ENCODE measurements around the gene COG3.
A peak's percentile ranks its signal among the peaks of the same experiment; 100 is the strongest.
"Not testable (repeated sequence)": the region's sequence is repeated elsewhere in the genome, so short reads cannot be mapped to it uniquely, and the experiment has no call there.

COG3 gene, protein sequence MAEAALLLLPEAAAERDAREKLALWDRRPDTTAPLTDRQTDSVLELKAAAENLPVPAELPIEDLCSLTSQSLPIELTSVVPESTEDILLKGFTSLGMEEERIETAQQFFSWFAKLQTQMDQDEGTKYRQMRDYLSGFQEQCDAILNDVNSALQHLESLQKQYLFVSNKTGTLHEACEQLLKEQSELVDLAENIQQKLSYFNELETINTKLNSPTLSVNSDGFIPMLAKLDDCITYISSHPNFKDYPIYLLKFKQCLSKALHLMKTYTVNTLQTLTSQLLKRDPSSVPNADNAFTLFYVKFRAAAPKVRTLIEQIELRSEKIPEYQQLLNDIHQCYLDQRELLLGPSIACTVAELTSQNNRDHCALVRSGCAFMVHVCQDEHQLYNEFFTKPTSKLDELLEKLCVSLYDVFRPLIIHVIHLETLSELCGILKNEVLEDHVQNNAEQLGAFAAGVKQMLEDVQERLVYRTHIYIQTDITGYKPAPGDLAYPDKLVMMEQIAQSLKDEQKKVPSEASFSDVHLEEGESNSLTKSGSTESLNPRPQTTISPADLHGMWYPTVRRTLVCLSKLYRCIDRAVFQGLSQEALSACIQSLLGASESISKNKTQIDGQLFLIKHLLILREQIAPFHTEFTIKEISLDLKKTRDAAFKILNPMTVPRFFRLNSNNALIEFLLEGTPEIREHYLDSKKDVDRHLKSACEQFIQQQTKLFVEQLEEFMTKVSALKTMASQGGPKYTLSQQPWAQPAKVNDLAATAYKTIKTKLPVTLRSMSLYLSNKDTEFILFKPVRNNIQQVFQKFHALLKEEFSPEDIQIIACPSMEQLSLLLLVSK

DNA sequence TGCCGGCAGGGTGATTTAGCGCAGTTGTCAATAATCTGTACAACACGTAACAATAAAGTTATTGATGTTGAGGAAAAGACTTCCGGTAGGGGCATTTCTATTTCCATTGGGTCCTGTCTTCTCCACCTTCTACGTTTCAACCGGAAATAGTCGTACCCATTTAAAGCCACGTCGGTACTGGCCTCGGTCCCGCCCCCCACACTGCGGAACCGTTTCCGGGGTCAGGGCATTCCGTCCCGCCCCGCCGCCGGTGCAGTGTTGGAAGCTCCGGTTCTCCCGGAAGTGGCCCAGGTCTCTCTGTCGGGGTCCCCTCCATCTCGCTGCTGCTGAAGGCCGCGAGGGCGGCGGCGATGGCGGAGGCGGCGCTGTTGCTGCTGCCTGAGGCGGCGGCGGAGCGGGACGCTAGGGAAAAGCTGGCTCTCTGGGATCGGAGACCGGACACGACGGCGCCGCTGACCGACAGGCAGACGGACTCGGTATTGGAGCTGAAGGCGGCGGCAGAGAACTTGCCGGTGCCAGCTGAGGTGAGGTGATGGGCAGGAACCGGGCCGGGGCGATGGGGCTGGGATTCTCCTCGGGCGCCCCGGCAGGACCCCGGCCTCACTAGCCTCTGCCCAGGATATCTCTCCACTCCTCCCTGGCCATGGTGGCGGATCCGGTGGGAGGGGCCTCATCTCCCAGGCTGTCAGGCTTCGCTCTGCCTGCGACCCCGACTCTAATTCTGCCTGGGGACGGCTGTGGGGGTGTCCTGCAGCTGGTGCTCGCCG is at the start of gene COG3:
Gene COG3, plus strand, starts transcription at position 253 of the 767 bp plus-strand sequence. Its CDS starts 98 bp downstream, at position 351.
- peak; percentile 96 for DNase-seq

DNA sequence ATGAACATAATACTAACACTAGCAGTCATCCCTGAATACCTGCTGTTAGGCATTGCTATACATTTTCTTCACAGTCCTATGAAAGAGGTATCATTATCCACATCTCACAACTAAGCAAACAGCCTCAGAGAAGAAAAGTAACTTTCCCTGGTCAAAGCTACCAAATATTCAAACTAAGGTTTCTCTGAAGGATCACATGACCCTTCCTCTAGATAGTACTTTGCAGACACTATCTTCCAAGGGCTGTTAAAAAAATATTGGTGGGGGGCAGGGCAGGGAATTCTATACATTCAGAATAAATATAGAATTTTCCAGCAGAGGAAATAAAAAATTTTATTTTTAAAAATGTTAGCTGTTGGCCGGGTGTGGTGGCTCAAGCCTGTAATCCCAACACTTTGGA is 49.6 kb upstream of the COG3 start:
- DNase-seq = no peak

DNA sequence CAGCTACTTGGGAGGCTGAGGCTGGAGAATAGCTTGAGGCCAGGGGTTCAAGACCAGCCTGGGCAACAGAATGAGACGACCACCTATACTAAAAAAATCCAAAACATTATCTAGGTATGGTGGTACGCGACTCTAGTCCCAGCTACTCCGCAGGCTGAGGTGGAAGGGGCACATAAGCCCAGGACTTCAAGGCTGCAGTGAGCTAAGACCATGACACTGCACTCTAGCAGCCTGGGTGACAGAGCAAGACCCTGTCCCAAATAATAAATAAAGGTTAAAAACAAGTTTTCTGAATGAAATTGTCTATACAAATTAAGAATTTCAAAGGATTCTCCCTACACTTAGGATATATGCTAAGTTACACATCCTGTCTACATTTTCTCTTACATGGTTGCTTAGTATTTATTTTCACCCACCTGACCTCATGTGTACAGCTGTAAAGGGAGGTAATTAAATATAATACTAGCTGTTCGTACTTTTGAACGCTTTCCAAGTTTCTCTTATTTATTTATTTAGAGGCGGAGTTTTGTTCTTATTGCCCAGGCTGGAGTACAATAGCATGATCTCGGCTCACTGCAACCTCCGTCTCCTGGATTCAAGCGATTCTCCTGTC is 48.1 kb upstream of the COG3 start:
- no peak for DNase-seq

DNA sequence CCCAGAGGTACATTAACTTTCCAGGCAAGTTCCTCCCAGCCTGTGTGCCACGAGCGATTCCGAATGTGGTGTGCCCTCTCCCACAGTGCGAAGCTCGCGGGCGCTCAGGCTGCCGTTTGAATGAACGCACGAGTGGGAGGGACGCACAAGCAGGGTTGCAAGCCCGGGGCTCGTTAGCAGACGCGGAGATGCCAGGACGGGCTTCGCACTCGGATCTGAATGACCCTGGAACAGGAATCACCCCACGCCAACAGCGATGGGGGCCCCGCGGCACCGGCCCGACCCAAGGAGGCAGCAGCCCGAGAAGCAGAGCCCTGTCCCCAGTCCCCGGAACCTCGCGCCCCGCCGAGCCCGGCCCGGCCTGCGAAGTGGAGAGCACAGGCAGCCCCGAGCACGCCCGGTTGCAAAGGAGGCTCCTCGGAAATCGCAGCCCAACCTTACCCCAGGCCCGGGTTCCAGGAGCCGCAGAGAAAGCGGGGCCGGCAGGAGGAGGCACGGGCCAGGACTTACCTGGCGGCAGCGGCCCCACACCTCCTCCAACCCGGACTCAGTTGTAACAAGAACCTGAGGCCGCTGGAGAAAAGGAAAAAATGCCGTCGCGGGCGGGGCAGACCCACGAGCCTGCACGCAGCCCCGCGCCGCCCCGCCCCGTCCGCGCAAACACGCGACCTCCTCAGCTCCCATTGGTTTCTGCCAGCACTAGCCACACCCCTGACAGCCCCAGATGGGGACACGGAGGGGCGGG is 46.8 kb upstream of the COG3 start, which contains the start of gene SLC25A30:
Gene SLC25A30, minus strand, starts transcription at position 584 of the 745 bp plus-strand sequence. CDS start 6,948 bp downstream, outside the sequence.
- peak; percentile 94 for DNase-seq

DNA sequence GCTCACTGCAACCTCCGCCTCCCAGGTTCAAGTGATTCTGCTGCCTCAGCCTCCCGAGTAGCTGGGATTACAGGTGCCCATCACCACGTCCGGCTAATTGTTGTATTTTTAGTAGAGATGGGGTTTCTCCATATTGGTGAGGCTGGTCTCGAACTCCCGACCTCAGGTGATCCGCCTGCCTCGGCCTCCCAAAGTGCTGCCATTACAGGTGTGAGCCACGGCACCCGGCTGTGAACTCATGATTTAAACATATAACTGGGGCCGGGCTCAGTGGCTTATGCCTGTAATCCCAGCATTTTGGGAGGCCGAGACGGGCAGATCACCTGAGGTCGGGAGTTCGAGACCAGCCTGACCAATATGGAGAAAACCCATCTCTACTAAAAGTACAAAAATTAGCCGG is 45.4 kb upstream of the COG3 start:
- not testable (repeated sequence) for DNase-seq

DNA sequence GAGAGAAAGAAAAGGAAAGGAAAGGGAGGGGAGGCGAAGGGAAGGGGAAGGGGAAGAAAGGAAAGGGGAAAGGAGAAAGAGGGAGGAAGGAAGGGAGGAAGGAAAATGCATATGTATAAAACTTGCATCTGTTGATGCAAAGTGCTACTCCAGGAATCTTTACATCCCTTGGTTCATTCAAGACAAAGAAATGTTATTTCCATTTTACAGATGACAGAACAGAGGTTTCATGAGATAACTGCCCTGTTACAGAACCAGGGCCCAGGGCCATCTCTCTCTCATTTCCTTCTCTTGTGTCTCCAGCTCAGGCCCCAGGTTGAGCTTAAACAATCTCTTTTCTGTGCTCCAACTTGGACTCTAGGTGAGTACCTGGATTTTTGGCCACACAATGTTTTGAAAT is 44.8 kb upstream of the COG3 start:
- no peak for DNase-seq

DNA sequence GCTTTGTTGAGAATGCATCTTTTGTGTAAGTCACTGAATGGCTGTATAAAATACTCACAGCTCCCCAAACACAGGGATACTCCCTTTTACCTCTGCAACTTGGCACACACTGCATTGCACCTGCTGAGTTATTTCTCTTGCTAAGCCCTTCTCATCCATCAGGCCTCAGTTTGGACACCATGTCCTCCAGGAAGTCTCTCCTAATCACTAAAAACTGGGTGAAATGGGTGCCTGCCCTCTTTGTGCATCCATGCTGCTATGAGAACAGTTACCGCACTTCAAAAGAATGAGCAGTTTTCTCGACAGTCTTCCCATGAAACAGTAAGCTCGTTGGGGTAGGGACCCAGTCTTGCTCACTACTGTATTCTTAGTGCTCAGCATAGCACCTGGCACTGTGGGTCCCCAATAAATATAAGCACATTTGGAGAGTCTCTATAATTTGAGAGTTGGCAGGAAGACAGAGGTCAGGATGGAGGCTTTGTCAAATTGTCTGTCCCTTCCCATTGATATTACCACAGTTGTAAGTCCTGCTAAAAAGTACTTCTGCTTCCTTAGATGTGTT is 41.9 kb upstream of the COG3 start:
- no peak for DNase-seq

DNA sequence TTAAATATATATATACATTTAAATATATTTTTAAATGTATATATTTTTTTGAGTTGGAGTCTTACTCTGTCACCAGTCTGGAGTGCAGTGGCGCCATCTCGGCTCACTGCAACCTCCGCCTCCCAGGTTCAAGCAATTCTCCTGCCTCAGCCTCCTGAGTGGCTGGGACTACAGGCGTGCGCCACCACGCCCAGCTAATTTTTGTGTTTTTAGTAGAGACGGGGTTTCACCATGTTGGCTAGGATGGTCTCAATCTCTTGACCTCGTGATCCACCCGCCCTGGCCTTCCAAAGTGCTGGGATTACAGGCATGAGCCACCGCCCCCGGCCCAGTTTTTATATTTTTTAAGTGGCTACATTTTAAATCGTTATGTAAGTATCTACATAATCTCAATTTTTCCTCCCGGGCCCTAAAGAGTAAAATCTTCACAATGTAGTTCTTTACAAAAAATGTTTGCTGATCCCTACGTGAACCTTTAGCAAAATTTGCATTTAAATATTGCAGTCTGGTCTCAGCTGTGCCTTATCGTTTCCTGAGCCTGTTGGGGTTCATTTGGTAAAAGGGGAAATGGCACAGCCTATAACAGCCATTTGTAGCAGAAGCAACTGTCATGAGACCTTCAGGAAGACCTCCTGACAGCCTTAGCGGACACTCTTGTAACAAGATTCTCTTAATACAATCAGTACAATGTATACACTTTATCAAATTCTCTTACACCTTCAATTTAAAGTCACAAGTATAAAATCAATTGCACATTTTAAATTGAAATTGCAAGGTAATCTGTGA is 38.5 kb upstream of the COG3 start:
- not testable (repeated sequence) for DNase-seq

DNA sequence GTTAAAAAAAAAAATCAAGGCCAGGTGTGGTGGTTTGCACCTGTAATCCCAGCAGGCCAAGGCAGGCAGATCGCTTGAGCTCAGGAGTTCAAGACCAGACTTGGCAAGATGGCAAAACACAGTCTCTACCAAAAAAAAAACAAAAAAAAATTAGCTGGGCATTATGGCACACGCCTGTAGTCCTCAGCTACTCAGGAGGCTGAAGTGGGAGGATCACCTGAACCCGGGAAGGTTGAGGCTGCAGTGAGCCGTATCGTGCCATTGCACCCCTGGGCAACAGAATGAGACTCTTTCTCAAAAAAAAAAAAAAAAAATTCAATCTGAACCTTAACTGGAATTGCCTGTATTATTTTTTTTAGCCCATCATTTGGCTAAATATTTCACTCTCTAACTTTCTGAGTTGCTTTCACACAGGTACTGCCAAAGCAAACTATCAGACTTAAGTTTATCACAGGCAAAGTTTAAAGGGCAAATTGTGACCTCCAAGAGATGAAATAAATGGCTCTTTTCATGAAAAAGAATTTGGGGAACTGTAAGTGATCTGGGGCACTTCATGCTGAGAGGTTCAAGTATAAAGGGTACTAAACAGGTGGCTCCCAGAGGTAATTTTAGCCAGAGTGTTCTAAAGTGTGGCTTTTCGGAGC is 31.9 kb upstream of the COG3 start:
- no peak for DNase-seq

DNA sequence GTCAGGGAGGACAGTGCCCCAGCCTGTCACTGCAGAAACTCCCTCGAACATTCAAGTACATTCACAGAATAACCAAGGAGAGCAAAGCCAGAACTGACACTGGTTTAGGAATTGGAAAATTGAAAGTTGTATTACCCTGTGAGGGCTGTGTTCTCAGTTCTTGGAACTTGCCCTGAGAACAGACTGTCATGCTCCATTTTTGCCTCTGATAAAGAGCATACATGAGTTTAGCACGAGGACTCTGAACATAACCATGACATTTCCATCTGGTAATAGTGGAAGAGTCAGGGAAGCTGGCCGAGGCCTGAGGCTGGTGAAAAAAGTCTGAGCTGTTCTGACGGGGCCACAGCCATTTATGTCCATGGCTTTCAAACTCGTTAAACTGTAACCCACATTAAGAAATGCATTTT is 31.4 kb upstream of the COG3 start:
- DNase-seq = no peak

DNA sequence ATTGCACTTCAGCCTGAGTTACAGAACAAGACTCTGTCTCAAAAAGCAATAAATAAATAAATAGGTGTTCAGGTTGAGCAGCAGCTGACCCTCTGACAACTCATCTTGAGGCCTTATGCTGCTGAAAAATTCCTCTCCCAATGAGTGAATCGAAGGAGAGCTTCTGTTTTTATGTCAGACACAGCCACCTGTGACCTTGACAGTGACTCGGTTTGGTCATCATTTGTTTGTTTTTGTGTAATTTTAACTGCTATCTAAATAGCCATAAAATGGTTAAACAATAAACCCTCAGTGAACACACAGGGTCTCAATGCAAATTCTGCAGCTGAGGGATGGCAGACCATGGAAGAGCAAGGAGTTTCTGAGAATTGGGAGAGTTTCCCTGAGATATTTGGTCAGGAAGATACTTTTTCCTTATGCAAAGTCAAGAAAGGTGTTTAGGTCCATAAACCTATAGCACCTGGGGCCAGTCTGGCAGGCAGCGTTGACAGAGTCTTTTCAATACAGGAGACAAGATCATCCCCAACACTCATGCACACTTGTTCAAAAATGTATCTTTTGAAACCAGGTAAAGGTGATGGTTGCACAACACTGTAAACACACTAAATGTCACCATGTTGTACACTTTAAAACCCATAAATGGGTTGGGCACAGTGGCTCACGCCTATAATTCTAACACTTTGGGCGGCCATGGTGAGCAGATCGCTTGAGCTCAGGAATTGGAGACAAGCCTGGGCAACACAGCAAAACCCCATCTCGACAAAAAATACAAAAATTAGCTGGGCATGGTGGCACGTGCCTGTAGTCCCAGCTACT is 30.0 kb upstream of the COG3 start:
- DNase-seq = no peak

DNA sequence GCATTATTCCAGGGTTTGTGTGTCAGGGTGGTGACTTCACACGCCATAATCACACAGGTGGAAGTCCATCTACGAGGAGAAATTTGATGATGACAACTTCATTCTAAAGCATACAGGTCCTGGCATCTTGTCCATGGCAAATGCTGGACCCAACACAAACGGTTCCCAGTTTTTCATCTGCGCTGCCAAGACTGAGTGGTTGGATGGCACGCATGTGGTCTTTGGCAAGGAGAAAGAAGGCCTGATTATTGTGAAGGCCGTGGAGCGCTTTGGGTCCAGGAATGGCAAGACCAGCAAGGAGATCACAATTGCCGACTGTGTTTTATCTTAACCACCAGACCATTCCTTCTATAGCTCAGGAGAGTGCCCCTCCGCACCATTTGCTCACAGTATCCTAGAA is 28.4 kb upstream of the COG3 start:
- no peak for DNase-seq

DNA sequence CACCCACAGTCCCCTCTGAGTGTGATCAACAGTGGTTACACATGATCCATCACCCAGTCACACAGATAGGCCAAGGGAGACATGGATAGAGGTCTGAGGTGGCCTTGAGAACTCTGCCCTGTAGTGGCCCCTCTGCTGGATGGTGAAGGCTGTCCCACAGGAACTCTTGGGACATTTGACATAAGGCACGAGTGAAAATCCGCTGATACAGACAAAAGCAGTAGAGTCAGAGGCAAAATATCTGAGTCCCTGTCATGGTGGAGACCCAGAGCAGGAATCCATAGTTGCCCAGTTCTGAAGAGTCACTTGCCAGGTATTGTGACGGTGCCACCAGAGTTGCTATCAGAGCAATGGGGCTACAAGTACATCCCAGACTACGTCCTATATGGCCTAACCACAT is 27.8 kb upstream of the COG3 start:
- no peak for DNase-seq

DNA sequence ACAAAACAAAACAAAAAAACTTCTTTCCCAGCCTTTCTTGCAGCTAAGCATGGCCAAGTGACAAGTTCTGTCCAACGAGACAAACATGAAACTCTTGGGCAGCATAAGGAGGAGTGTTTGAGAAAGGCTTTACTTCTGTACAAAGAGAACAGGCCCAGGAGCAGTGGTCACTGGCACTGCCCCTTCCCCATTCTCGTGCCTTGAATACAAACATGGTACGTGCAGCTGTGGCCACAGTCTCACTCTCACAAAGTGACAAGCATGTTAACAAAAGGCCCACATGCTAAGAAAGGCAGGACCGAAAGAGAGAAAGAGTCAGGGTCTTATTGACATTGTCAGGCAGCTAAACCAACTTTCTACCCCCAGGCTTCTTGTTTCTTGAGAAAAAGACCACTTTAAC is 26.8 kb upstream of the COG3 start:
- no peak for DNase-seq

DNA sequence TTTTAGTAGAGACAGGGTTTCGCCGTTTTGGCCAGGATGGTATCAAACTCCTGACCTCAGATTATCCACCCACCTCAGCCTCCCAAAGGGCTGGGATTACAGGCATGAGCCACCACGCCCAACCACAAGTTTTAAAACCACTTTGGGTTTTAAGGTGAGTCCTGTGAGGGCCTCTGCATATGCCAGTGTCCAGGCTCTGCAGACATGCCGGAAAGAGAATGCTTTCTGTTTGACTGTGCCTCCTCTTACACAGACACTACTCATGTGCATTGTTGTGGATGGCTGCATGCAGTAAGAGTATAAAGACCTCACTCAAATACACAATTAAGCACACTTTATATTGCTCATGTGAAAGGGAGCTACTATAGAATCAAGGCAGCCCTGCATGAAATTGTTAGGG is 25.7 kb upstream of the COG3 start:
- DNase-seq = no peak

DNA sequence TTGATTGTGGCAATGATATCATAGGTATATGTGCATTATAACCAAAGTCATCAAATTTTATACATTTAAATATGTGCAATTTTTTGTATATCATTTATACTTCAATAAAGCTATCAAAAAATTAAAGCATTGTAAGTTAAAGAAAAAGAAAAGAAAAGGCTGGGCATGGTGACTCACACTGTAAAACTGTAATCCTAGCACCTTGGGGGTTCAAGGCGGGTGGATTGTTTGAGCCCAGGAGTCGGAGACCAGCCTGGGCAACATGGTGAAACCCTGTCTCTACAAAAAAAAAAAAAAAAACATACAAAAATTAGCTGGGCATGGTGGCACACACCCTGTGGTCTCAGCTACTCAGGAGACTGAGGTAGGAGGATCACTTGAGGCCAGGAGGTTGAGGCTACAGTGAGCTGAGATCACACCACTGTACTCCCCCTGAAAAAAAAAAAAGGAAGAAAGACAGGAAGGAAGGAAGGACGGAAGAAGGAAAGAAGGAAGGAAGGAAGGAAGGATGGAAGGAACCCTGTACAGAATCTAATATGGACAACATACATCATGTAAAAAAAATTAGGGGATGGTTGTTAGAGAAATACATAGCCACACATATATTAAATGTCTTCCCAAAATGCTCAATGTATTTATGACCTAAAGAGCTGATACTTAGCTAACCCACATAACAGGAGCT is 24.8 kb upstream of the COG3 start:
- DNase-seq = no peak

DNA sequence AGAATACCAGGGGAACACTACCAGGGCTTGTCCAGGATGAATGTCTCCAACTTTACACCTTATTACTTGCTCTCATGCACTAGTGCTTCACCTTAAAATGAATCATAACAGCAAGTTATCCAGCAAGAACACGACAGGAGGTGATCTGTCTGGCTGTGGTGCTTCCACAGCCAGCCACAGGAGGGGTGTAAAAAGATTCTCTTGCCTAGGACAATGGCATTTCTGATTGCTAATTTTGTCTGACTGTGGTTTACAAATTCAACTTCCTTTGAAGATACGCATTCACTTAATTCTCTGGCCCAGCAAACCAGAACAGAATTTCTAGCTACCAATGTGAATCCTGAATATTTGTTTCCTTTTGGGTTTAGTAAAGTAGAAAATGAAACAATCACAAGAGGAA is 23.1 kb upstream of the COG3 start:
- DNase-seq = no peak

DNA sequence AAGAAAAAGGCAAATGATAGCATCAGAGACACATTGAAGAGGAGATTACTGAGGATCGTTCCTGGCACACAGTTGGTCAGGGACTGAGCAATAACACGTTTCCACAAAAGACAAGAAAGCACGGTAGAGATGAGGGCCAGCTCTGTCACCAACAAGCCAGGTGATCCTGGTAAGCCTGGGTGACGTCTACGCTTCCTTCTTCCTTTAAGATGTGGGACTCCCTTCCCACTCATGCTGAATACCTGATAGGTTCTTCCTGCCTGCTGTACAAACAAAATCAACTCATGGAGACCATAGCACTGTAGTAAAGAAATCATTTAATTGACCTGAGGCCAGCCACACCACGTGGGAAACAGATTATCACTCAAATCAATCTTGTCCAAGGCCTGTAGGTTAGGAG is 19.7 kb upstream of the COG3 start:
- DNase-seq = no peak

DNA sequence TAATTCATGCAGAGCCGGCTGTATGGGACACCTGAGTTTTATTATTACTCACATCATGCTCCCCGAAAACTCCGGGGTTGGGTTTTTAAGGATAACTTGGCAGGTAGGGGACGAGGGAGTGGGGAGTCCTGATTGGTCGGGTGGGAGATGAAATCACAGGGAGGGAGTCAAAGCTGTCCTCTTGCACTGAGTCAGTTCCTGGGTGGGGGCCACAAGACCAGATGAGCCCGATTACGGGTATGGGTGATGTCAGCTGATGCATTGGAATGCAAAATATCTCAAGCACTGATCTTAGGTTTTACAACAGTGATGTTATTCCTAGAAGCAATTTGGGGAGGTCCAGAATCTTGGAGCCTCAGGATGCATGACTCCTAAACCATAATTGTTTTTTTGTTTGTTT is 18.6 kb upstream of the COG3 start:
- no peak for DNase-seq
